Mammary epithelial cell (primary cell): ENCODE measurements around the gene DLG5.

Experiments used
- CTCF ChIP-seq, 2 donors: IDR thresholded peaks in 1 of 2; conservative IDR thresholded peaks in 1 of 2; 2 replicates each; pipeline ENCODE4 v1.5.1; 2011 to 2012; ENCODE audit warnings: inconsistent platforms in 2 of 2, low read length in 2 of 2, mild to moderate bottlenecking in 2 of 2, control low read depth in 1 of 2, low read depth in 1 of 2; ENCODE audit not compliant: insufficient read depth in 1 of 2; ENCODE audit errors: extremely low read depth in 1 of 2
- EZH2 ChIP-seq: IDR thresholded peaks from 2 replicates; pipeline ENCODE4 v1.6.1; 2012; ENCODE audit warnings: low read length, inconsistent platforms, borderline replicate concordance

- TF ChIP-seq CTCF (conservative IDR thresholded peaks at IDR 0.05 in 1 of 2, IDR thresholded peaks at IDR 0.05 in 1 of 2; ENCODE audit: extremely low read depth in 1 of 2, insufficient read depth in 1 of 2, low read depth in 1 of 2, low read length in 2 of 2) (no peak), EZH2 (no peak)
Measured at GRCh38 chr10:77771450-77771849, 155.1 kb downstream of the DLG5 start.
